Liver (tissue), 2 donors: ENCODE results near the gene ARID5B.

Experiments
- RAD21 ChIP-seq, 2 donors: IDR thresholded peaks; 2 replicates each; pipeline ENCODE4 v1.6.1; 2016; ENCODE audit warnings: antibody characterized with exemption in 2 of 2, mild to moderate bottlenecking in 2 of 2
- TF ChIP-seq, protein P1 (sequence below): IDR thresholded peaks from 2 replicates; pipeline ENCODE4 v1.6.1; 2016; ENCODE audit warnings: antibody characterized with exemption, mild to moderate bottlenecking
- donor health status: healthy.

DNA sequence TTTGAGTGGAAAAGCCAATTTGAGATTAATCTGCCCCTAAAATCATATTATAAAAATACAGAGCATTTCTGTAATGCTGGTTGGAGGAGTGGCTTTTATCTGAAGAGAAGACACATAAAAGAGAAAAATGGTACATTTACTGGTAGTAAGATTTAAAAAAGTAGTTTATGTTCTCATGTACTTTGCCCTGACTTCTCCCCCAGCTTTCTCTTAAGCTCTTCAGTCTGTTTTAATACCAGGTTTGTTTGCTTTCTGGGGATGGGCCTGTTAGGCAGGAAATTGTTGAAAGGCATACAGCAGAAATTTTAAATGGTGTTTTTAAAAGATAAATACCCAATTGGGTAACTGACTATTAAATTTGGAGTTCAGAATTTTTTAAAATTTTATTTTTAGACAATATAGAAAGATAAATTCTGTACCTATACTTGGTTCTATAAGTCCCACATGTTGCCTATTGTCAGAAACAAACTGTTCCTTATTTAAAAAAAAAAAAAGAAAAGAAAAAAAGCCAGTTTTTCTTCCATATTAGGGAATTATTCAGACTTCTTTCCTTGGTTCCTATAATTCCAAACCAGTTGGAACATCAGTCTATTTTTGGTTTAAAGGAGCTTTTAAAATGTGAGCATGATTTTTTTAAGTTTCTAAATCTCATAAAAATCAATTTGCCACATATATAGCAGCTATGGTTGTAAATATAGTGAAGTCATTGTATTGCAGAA is 136.6 kb downstream of the ARID5B start:
- peak in 1 of 2 donors; percentile 55 for TF ChIP-seq RAD21 (IDR thresholded peaks at IDR 0.05)
- TF ChIP-seq, protein P1, sequence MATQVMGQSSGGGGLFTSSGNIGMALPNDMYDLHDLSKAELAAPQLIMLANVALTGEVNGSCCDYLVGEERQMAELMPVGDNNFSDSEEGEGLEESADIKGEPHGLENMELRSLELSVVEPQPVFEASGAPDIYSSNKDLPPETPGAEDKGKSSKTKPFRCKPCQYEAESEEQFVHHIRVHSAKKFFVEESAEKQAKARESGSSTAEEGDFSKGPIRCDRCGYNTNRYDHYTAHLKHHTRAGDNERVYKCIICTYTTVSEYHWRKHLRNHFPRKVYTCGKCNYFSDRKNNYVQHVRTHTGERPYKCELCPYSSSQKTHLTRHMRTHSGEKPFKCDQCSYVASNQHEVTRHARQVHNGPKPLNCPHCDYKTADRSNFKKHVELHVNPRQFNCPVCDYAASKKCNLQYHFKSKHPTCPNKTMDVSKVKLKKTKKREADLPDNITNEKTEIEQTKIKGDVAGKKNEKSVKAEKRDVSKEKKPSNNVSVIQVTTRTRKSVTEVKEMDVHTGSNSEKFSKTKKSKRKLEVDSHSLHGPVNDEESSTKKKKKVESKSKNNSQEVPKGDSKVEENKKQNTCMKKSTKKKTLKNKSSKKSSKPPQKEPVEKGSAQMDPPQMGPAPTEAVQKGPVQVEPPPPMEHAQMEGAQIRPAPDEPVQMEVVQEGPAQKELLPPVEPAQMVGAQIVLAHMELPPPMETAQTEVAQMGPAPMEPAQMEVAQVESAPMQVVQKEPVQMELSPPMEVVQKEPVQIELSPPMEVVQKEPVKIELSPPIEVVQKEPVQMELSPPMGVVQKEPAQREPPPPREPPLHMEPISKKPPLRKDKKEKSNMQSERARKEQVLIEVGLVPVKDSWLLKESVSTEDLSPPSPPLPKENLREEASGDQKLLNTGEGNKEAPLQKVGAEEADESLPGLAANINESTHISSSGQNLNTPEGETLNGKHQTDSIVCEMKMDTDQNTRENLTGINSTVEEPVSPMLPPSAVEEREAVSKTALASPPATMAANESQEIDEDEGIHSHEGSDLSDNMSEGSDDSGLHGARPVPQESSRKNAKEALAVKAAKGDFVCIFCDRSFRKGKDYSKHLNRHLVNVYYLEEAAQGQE, result no peak
